Measurements from ENCODE around the gene CACNA1B. TPM values are rescaled to one million over a fixed set of nuclear protein-coding genes. Genes with fewer than 3 reads are reported as not detected.

Gene CACNA1B
- total RNA-seq, 2 donors from 2014 or later = 0.19 to 0.42 TPM

GRCh38 chr9:138009016-138009802 lies 131.6 kb downstream of the CACNA1B start:
- intact Hi-C loops (cut with DNase I) = no loop called here
- no peaks in the 10 kb centered on the region for H3K27me3 ChIP-seq
- no peak for TF ChIP-seq CTCF (IDR thresholded peaks at IDR 0.05)
- no peak overlapping the region for H3K9ac ChIP-seq (ENCODE audit: low read depth in 2 of 2, low read length in 2 of 2)
- H3K9me3 ChIP-seq = no peaks in the 10 kb centered on the region
- no peak for DNase-seq
- no peak overlapping the region for H3K4me3 ChIP-seq
- no peaks in the 10 kb centered on the region for H3K36me3 ChIP-seq
- no peaks in the 10 kb centered on the region for H3K4me1 ChIP-seq
- H3K27ac ChIP-seq = no peak overlapping the region

- no peak for TF ChIP-seq CTCF (IDR thresholded peaks at IDR 0.05)
- no peaks in the 10 kb centered on the region for H3K36me3 ChIP-seq
- no peak overlapping the region for H3K27ac ChIP-seq
- DNase-seq = no peak
- no peaks in the 10 kb centered on the region for H3K9me3 ChIP-seq
- no peak overlapping the region for H3K4me3 ChIP-seq
- intact Hi-C loops (cut with DNase I) = no loop called here
- H3K9ac ChIP-seq (ENCODE audit: low read depth in 2 of 2, low read length in 2 of 2) = no peak overlapping the region
- H3K27me3 ChIP-seq = no peaks in the 10 kb centered on the region
- H3K4me1 ChIP-seq = no peaks in the 10 kb centered on the region
Observed at GRCh38 chr9:138009803-138010690, 132.5 kb downstream of the CACNA1B start.

- Histone ChIP-seq H3K27me3 (no peaks in the 10 kb centered on the region), H3K9ac (ENCODE audit: low read depth in 2 of 2, low read length in 2 of 2) (no peak overlapping the region), H3K9me3 (no peaks in the 10 kb centered on the region), H3K4me1 (no peaks in the 10 kb centered on the region), H3K36me3 (no peaks in the 10 kb centered on the region), H3K4me3 (no peak overlapping the region), H3K27ac (no peak overlapping the region)
- TF ChIP-seq CTCF (IDR thresholded peaks at IDR 0.05) = no peak
- DNase-seq = no peak
- intact Hi-C loops (cut with DNase I) = no loop called here
Observed at GRCh38 chr9:138010861-138011260, 133.3 kb downstream of the CACNA1B start.

- no peak overlapping the region for H3K9ac ChIP-seq (ENCODE audit: low read depth in 2 of 2, low read length in 2 of 2)
- no peak overlapping the region for H3K27ac ChIP-seq
- no peak for DNase-seq
- H3K9me3 ChIP-seq = no peaks in the 10 kb centered on the region
- no peaks in the 10 kb centered on the region for H3K4me1 ChIP-seq
- H3K27me3 ChIP-seq = no peaks in the 10 kb centered on the region
- no peaks in the 10 kb centered on the region for H3K36me3 ChIP-seq
- H3K4me3 ChIP-seq = no peak overlapping the region
- TF ChIP-seq CTCF (IDR thresholded peaks at IDR 0.05) = no peak
- intact Hi-C loops (cut with DNase I) = no loop called here
Observed at GRCh38 chr9:138011951-138012500, 134.4 kb downstream of the CACNA1B start.

- H3K9me3 ChIP-seq = no peaks in the 10 kb centered on the region
- intact Hi-C loops (cut with DNase I) = no loop called here
- H3K27me3 ChIP-seq = no peaks in the 10 kb centered on the region
- H3K4me3 ChIP-seq = no peak overlapping the region
- TF ChIP-seq CTCF (IDR thresholded peaks at IDR 0.05) = no peak
- no peak overlapping the region for H3K27ac ChIP-seq
- H3K36me3 ChIP-seq = no peaks in the 10 kb centered on the region
- no peak overlapping the region for H3K9ac ChIP-seq (ENCODE audit: low read depth in 2 of 2, low read length in 2 of 2)
- DNase-seq = no peak
- no peaks in the 10 kb centered on the region for H3K4me1 ChIP-seq
Observed at GRCh38 chr9:138013273-138013672, 135.7 kb downstream of the CACNA1B start.

Data from colonic mucosa (tissue), 4 donors.